HepG2 (cell line): ENCODE measurements around the gene BSN. TPM values are rescaled to one million over a fixed set of nuclear protein-coding genes. Genes with fewer than 3 reads are reported as not detected.

Source experiments
- BRD4 ChIP-seq: sonication (generic); formaldehyde crosslinking; IDR thresholded peaks from 2 replicates; pipeline ENCODE4 v1.4.0; 2020; ENCODE audit warnings: missing genetic modification reagents
- EEA1 ChIP-seq: sonication (generic); formaldehyde crosslinking; IDR thresholded peaks from 2 replicates; pipeline ENCODE4 v1.5.1; 2020; ENCODE audit warnings: mild to moderate bottlenecking, missing genetic modification reagents, borderline replicate concordance
- FOXK1 ChIP-seq: sonication (generic); formaldehyde crosslinking; IDR thresholded peaks from 2 replicates; pipeline ENCODE4 v1.4.0; 2020; ENCODE audit warnings: low read depth, missing genetic modification reagents, borderline replicate concordance
- HDAC1 ChIP-seq: sonication (generic); formaldehyde crosslinking; IDR thresholded peaks from 2 replicates; pipeline ENCODE4 v1.5.1; 2020; ENCODE audit warnings: mild to moderate bottlenecking, missing genetic modification reagents
- HIVEP1 ChIP-seq: sonication (generic); formaldehyde crosslinking; IDR thresholded peaks from 2 replicates; pipeline ENCODE4 v1.4.0; 2020; ENCODE audit warnings: mild to moderate bottlenecking, missing genetic modification reagents
- HOXA5 ChIP-seq: sonication (generic); formaldehyde crosslinking; IDR thresholded peaks from 2 replicates; pipeline ENCODE4 v1.4.0; 2020; ENCODE audit warnings: missing genetic modification reagents
- KLF12 ChIP-seq: sonication (generic); formaldehyde crosslinking; IDR thresholded peaks from 2 replicates; pipeline ENCODE4 v1.4.0; 2020; ENCODE audit warnings: missing genetic modification reagents, borderline replicate concordance
- MAZ ChIP-seq, 2 experiments: sonication (generic) in 1 of 2; formaldehyde crosslinking in 1 of 2; IDR thresholded peaks; 2 replicates each; pipeline versions ENCODE4 v1.5.0 to v1.6.1; 2012 to 2020; ENCODE audit warnings: low read depth in 2 of 2, mild to moderate bottlenecking in 2 of 2, borderline replicate concordance in 1 of 2, improper control_type of control experiment in 1 of 2, low read length in 1 of 2, missing genetic modification reagents in 1 of 2, moderate library complexity in 1 of 2
- MLLT10 ChIP-seq: sonication (generic); formaldehyde crosslinking; IDR thresholded peaks from 2 replicates; pipeline ENCODE4 v1.4.0; 2020; ENCODE audit warnings: missing genetic modification reagents
- MTF1 ChIP-seq: sonication (generic); formaldehyde crosslinking; IDR thresholded peaks from 2 replicates; pipeline ENCODE4 v1.5.0; 2020; ENCODE audit warnings: missing genetic modification reagents
- MTF2 ChIP-seq: sonication (generic); formaldehyde crosslinking; IDR thresholded peaks from 2 replicates; pipeline ENCODE4 v1.5.0; 2020; ENCODE audit warnings: missing genetic modification reagents, borderline replicate concordance
- PRPF4 ChIP-seq: fragments of 200-400 bp; formaldehyde crosslinking; IDR thresholded peaks from 2 replicates; pipeline ENCODE4 v1.6.1; 2016; ENCODE audit warnings: low read length, low read depth; ENCODE audit not compliant: poor library complexity, severe bottlenecking
- RELA ChIP-seq: sonication (generic); formaldehyde crosslinking; IDR thresholded peaks from 2 replicates; pipeline ENCODE4 v1.4.0; 2020; ENCODE audit warnings: missing genetic modification reagents
- SALL1 ChIP-seq: sonication (generic); formaldehyde crosslinking; IDR thresholded peaks from 2 replicates; pipeline ENCODE4 v1.8.0; 2022; ENCODE audit warnings: mild to moderate bottlenecking, missing genetic modification reagents
- SCMH1 ChIP-seq: sonication (generic); formaldehyde crosslinking; IDR thresholded peaks from 2 replicates; pipeline ENCODE4 v1.9.0; 2021; ENCODE audit warnings: missing genetic modification reagents, mild to moderate bottlenecking, borderline replicate concordance
- SMAD3 ChIP-seq: sonication (generic); formaldehyde crosslinking; IDR thresholded peaks from 2 replicates; pipeline ENCODE4 v1.4.0; 2020; ENCODE audit warnings: missing genetic modification reagents
- TEAD3 ChIP-seq: optimal IDR thresholded peaks from 2 replicates; pipeline ENCODE3; 2016; ENCODE audit warnings: borderline replicate concordance
- TFDP2 ChIP-seq: sonication (generic); formaldehyde crosslinking; IDR thresholded peaks from 2 replicates; pipeline ENCODE4 v1.4.0; 2020; ENCODE audit warnings: missing genetic modification reagents
- YEATS4 ChIP-seq: sonication (generic); formaldehyde crosslinking; IDR thresholded peaks from 2 replicates; pipeline ENCODE4 v1.4.0; 2020; ENCODE audit warnings: missing genetic modification reagents, borderline replicate concordance
- ZFP62 ChIP-seq: sonication (generic); formaldehyde crosslinking; IDR thresholded peaks from 2 replicates; pipeline ENCODE4 v1.4.0; 2020; ENCODE audit warnings: missing genetic modification reagents
- ZKSCAN1 ChIP-seq: fragments of 150-350 bp; IDR thresholded peaks from 2 replicates; pipeline ENCODE4 v1.6.1; 2014; ENCODE audit warnings: low read length
- ZNF101 ChIP-seq: sonication (generic); formaldehyde crosslinking; IDR thresholded peaks from 2 replicates; pipeline ENCODE4 v1.4.0; 2020; ENCODE audit warnings: mild to moderate bottlenecking, low read depth, missing genetic modification reagents, borderline replicate concordance
- ZNF251 ChIP-seq: sonication (generic); formaldehyde crosslinking; IDR thresholded peaks from 2 replicates; pipeline ENCODE4 v1.9.0; 2021; ENCODE audit warnings: mild to moderate bottlenecking, missing genetic modification reagents
- ZNF367 ChIP-seq: sonication (generic); formaldehyde crosslinking; IDR thresholded peaks from 2 replicates; pipeline ENCODE4 v1.4.0; 2020; ENCODE audit warnings: missing genetic modification reagents, borderline replicate concordance
- ZNF552 ChIP-seq: sonication (generic); formaldehyde crosslinking; IDR thresholded peaks from 2 replicates; pipeline ENCODE4 v1.9.0; 2022; ENCODE audit warnings: missing genetic modification reagents, mild to moderate bottlenecking, borderline replicate concordance
- ZNF644 ChIP-seq: IDR thresholded peaks from 2 replicates; pipeline ENCODE4 v1.6.1; 2016; ENCODE audit warnings: low read depth
- ZNF687 ChIP-seq: sonication (generic); formaldehyde crosslinking; IDR thresholded peaks from 2 replicates; pipeline ENCODE4 v1.5.1; 2020; ENCODE audit warnings: mild to moderate bottlenecking, missing genetic modification reagents, moderate library complexity
- ZNF878 ChIP-seq: sonication (generic); formaldehyde crosslinking; IDR thresholded peaks from 2 replicates; pipeline ENCODE4 v1.8.1; 2023; ENCODE audit warnings: mild to moderate bottlenecking, missing genetic modification reagents, moderate library complexity
- ZSCAN20 ChIP-seq: sonication (generic); formaldehyde crosslinking; IDR thresholded peaks from 2 replicates; pipeline ENCODE4 v1.4.0; 2020; ENCODE audit warnings: missing genetic modification reagents, mild to moderate bottlenecking, borderline replicate concordance
- polyA plus RNA-seq, 8 experiments: library from polyadenylated mRNA; depleted of rRNA in 3 of 8; stranded (reverse) in 7 of 8; unstranded in 1 of 8; fragments of >200 nt; fragmentation: Illumina TruSeq in 4 of 8; extraction: Trizol in 4 of 8; gene quantifications; 2 replicates each; pipeline versions ENCODE4 v1.2.1 to v1.2.3, GENCODE V29; 2011 to 2016; ENCODE audit warnings: low read depth in 4 of 8, missing spikeins in 1 of 8, mixed read lengths in 1 of 8; ENCODE audit not compliant: insufficient read depth in 1 of 8
- total RNA-seq, 5 experiments: library from RNA; depleted of rRNA; stranded (reverse); fragments of >200 nt; fragmentation: Illumina TruSeq; extraction: Trizol; gene quantifications; 2 replicates each; pipeline ENCODE4 v1.2.3, GENCODE V29; 2016; ENCODE audit warnings: low read depth in 1 of 5

Gene BSN
- total and polyA plus RNA-seq, 2 of the 13 experiments (the other 11 are each of a cell fraction or from before 2014, with no cell fraction given), result 0.42 to 0.86 TPM

GRCh38 chr3:49668414-49668797 lies 114.1 kb downstream of the BSN start (continued):
- TF ChIP-seq MAZ (IDR thresholded peaks at IDR 0.05; ENCODE audit: borderline replicate concordance, low read depth, low read length) (no peak), MAZ (CRISPR knock-in tag; IDR thresholded peaks at IDR 0.05; ENCODE audit: low read depth) (peak; percentile 65), HIVEP1 (CRISPR knock-in tag) (0 out of 2 replicates have a peak, but pooled peaks have one; percentile 78), MLLT10 (CRISPR knock-in tag) (no peak), PRPF4 (no peak), HDAC1 (CRISPR knock-in tag) (peak; percentile 86), SCMH1 (CRISPR knock-in tag) (no peak), SALL1 (CRISPR knock-in tag) (peak; percentile 91), EEA1 (CRISPR knock-in tag) (no peak), ZSCAN20 (CRISPR knock-in tag) (no peak), ZNF367 (CRISPR knock-in tag) (no peak), ZNF251 (CRISPR knock-in tag) (no peak), BRD4 (no peak), RELA (CRISPR knock-in tag) (no peak), ZNF552 (no peak), TEAD3 (peak; percentile 96), MTF2 (CRISPR knock-in tag) (no peak), FOXK1 (CRISPR knock-in tag) (peak; percentile 79; the same call in 1 of the 2 replicates), SMAD3 (CRISPR knock-in tag) (peak; percentile 61; the same call in 1 of the 2 replicates), ZKSCAN1 (no peak), MTF1 (CRISPR knock-in tag) (no peak), ZNF644 (CRISPR knock-in tag) (0 out of 2 replicates have a peak, but pooled peaks have one; percentile 58), ZNF878 (CRISPR knock-in tag) (peak; percentile 39; the same call in 1 of the 2 replicates), TFDP2 (CRISPR knock-in tag) (peak; percentile 60), YEATS4 (CRISPR knock-in tag) (peak; percentile 52; the same call in 1 of the 2 replicates), HOXA5 (CRISPR knock-in tag) (no peak), ZNF101 (no peak), ZFP62 (CRISPR knock-in tag) (no peak), ZNF687 (CRISPR knock-in tag) (peak; percentile 88), KLF12 (CRISPR knock-in tag) (no peak)
